T-helper 2 cell treated with Interferon-gamma antibody and Interleukin-4, amounts not matched to agents 5 μg/mL and 100 μg/mL, for 36 hours (primary cell): ENCODE data around the gene ARID1B.

Experiments used
- DNase-seq: peaks from one replicate; pipeline ENCODE4 v3.0.0; 2021; ENCODE audit warnings: low spot score
- H3K27ac Mint-ChIP-seq: one replicate; pipeline ENCODE4 v1.8.0; 2021; ENCODE audit warnings: mild to moderate bottlenecking, mixed read lengths
- H3K27me3 Mint-ChIP-seq: one replicate; pipeline ENCODE4 v1.8.0; 2021; ENCODE audit warnings: low read depth, mixed read lengths
- H3K36me3 Mint-ChIP-seq: one replicate; pipeline ENCODE4 v1.8.0; 2021; ENCODE audit warnings: low read depth, mixed read lengths
- H3K4me1 Mint-ChIP-seq: one replicate; pipeline ENCODE4 v1.8.0; 2021; ENCODE audit warnings: low read depth, mixed read lengths
- H3K4me3 Mint-ChIP-seq: one replicate; pipeline ENCODE4 v1.8.0; 2022; ENCODE audit warnings: mild to moderate bottlenecking, moderate library complexity, mixed read lengths
- H3K9me3 Mint-ChIP-seq: one replicate; pipeline ENCODE4 v1.8.0; 2021; ENCODE audit warnings: mixed read lengths

The ARID1B gene

GRCh38 chr6:157120534-157121232 is 343.5 kb downstream of the ARID1B start:
- no peak for DNase-seq
- H3K4me3 Mint-ChIP-seq, result no peak overlapping the region
- H3K9me3 Mint-ChIP-seq, result no peaks in the 10 kb centered on the region
- peaks cover 10% of the 10 kb centered on the region for H3K36me3 Mint-ChIP-seq
- H3K4me1 Mint-ChIP-seq, result peaks cover 12% of the 10 kb centered on the region
- H3K27me3 Mint-ChIP-seq, result no peaks in the 10 kb centered on the region
- H3K27ac Mint-ChIP-seq, result no peak overlapping the region

- H3K9me3 Mint-ChIP-seq, result no peaks in the 10 kb centered on the region
- H3K27me3 Mint-ChIP-seq, result no peaks in the 10 kb centered on the region
- no peak overlapping the region for H3K27ac Mint-ChIP-seq
Measured at GRCh38 chr6:157121897-157122296, 344.7 kb downstream of the ARID1B start.

GRCh38 chr6:157123234-157123633 is 346.1 kb downstream of the ARID1B start:
- H3K4me1 Mint-ChIP-seq, result peaks cover 12% of the 10 kb centered on the region

More at GRCh38 chr6:157121897-157122296, 344.7 kb downstream of the ARID1B start:
- Mint-ChIP-seq H3K4me1 (peaks cover 12% of the 10 kb centered on the region), H3K4me3 (no peak overlapping the region), H3K36me3 (peaks cover 10% of the 10 kb centered on the region)
- no peak for DNase-seq

GRCh38 chr6:157124485-157125254 is 347.5 kb downstream of the ARID1B start:
- no peaks in the 10 kb centered on the region for H3K9me3 Mint-ChIP-seq
- H3K36me3 Mint-ChIP-seq, result peaks cover 13% of the 10 kb centered on the region
- peaks cover 17% of the 10 kb centered on the region for H3K4me1 Mint-ChIP-seq
- no peak overlapping the region for H3K4me3 Mint-ChIP-seq
- DNase-seq, result no peak
- no peak overlapping the region for H3K27ac Mint-ChIP-seq
- no peaks in the 10 kb centered on the region for H3K27me3 Mint-ChIP-seq

More at GRCh38 chr6:157123234-157123633, 346.1 kb downstream of the ARID1B start:
- no peak overlapping the region for H3K27ac Mint-ChIP-seq
- no peaks in the 10 kb centered on the region for H3K9me3 Mint-ChIP-seq
- H3K4me3 Mint-ChIP-seq, result no peak overlapping the region
- peaks cover 10% of the 10 kb centered on the region for H3K36me3 Mint-ChIP-seq
- H3K27me3 Mint-ChIP-seq, result no peaks in the 10 kb centered on the region
- DNase-seq, result no peak

GRCh38 chr6:157125531-157125930 is 348.4 kb downstream of the ARID1B start:
- no peak overlapping the region for H3K4me3 Mint-ChIP-seq
- no peaks in the 10 kb centered on the region for H3K27me3 Mint-ChIP-seq
- H3K4me1 Mint-ChIP-seq, result peaks cover 15% of the 10 kb centered on the region
- peaks cover 10% of the 10 kb centered on the region for H3K36me3 Mint-ChIP-seq
- no peak for DNase-seq
- H3K27ac Mint-ChIP-seq, result no peak overlapping the region
- no peaks in the 10 kb centered on the region for H3K9me3 Mint-ChIP-seq

- Mint-ChIP-seq H3K27me3 (no peaks in the 10 kb centered on the region), H3K4me1 (peaks cover 10% of the 10 kb centered on the region), H3K4me3 (no peak overlapping the region), H3K27ac (no peak overlapping the region), H3K36me3 (peaks cover 12% of the 10 kb centered on the region), H3K9me3 (no peaks in the 10 kb centered on the region)
- DNase-seq, result no peak
Measured at GRCh38 chr6:157126183-157127098, 349.3 kb downstream of the ARID1B start.

- H3K4me1 Mint-ChIP-seq, result peaks cover 8% of the 10 kb centered on the region
- no peaks in the 10 kb centered on the region for H3K9me3 Mint-ChIP-seq
- no peak overlapping the region for H3K27ac Mint-ChIP-seq
- peaks cover 14% of the 10 kb centered on the region for H3K36me3 Mint-ChIP-seq
- DNase-seq, result no peak
- H3K4me3 Mint-ChIP-seq, result no peak overlapping the region
- no peaks in the 10 kb centered on the region for H3K27me3 Mint-ChIP-seq
Measured at GRCh38 chr6:157128235-157128775, 351.1 kb downstream of the ARID1B start.

- no peaks in the 10 kb centered on the region for H3K9me3 Mint-ChIP-seq
- peaks cover 9% of the 10 kb centered on the region for H3K4me1 Mint-ChIP-seq
- peaks cover 22% of the 10 kb centered on the region for H3K36me3 Mint-ChIP-seq
Measured at GRCh38 chr6:157131250-157131649, 354.1 kb downstream of the ARID1B start.

GRCh38 chr6:157133856-157134255 is 356.7 kb downstream of the ARID1B start:
- Mint-ChIP-seq H3K27me3 (no peaks in the 10 kb centered on the region), H3K27ac (no peak overlapping the region), H3K9me3 (no peaks in the 10 kb centered on the region), H3K4me3 (no peak overlapping the region), H3K4me1 (peaks cover 9% of the 10 kb centered on the region), H3K36me3 (peaks cover 22% of the 10 kb centered on the region)
- no peak for DNase-seq

More at GRCh38 chr6:157131250-157131649, 354.1 kb downstream of the ARID1B start:
- Mint-ChIP-seq H3K27ac (no peak overlapping the region), H3K4me3 (no peak overlapping the region), H3K27me3 (no peaks in the 10 kb centered on the region)
- no peak for DNase-seq

GRCh38 chr6:157134402-157135047 is 357.3 kb downstream of the ARID1B start:
- Mint-ChIP-seq H3K4me3 (no peak overlapping the region), H3K27me3 (no peaks in the 10 kb centered on the region), H3K27ac (peak overlapping the region; percentile 31), H3K9me3 (no peaks in the 10 kb centered on the region), H3K4me1 (peaks cover 5% of the 10 kb centered on the region), H3K36me3 (peaks cover 22% of the 10 kb centered on the region)
- no peak for DNase-seq

GRCh38 chr6:157135691-157136090 is 358.5 kb downstream of the ARID1B start:
- Mint-ChIP-seq H3K4me3 (no peak overlapping the region), H3K27ac (peak overlapping the region; percentile 6), H3K27me3 (no peaks in the 10 kb centered on the region), H3K36me3 (peaks cover 22% of the 10 kb centered on the region), H3K9me3 (no peaks in the 10 kb centered on the region), H3K4me1 (peaks cover 5% of the 10 kb centered on the region)
- DNase-seq, result no peak

GRCh38 chr6:157137501-157137900 is 360.3 kb downstream of the ARID1B start:
- H3K36me3 Mint-ChIP-seq, result peaks cover 17% of the 10 kb centered on the region
- no peak overlapping the region for H3K4me3 Mint-ChIP-seq
- no peak overlapping the region for H3K27ac Mint-ChIP-seq
- H3K4me1 Mint-ChIP-seq, result peaks cover 5% of the 10 kb centered on the region
- no peak for DNase-seq
- H3K27me3 Mint-ChIP-seq, result no peaks in the 10 kb centered on the region
- H3K9me3 Mint-ChIP-seq, result no peaks in the 10 kb centered on the region

- H3K9me3 Mint-ChIP-seq, result no peaks in the 10 kb centered on the region
- DNase-seq, result no peak
- no peaks in the 10 kb centered on the region for H3K27me3 Mint-ChIP-seq
- H3K4me1 Mint-ChIP-seq, result peaks cover 7% of the 10 kb centered on the region
- no peak overlapping the region for H3K27ac Mint-ChIP-seq
- H3K36me3 Mint-ChIP-seq, result peaks cover 18% of the 10 kb centered on the region
- H3K4me3 Mint-ChIP-seq, result no peak overlapping the region
Measured at GRCh38 chr6:157139054-157139708, 362.0 kb downstream of the ARID1B start.
